ENCODE results near the gene ATP6V1B1. TPM values are rescaled to one million over a fixed set of nuclear protein-coding genes. Genes with fewer than 3 reads are reported as not detected.

Gene ATP6V1B1
- total RNA-seq, 4 donors from 2014 or later: 1.2 to 2.5 TPM; not detected in 2

- Histone ChIP-seq H3K9me3 (no peaks in the 10 kb centered on the region), H3K36me3 (no peaks in the 10 kb centered on the region), H3K27ac (no peak overlapping the region), H3K4me1 (no peaks in the 10 kb centered on the region), H3K4me3 (no peak overlapping the region), H3K27me3 (peaks cover 0 to 20% of the 10 kb centered on the region in 2 donors)
- 93 to 96% methylated on average over 9 of the region's 9 CpGs for WGBS, 2 donors
- TF ChIP-seq POLR2A (IDR thresholded peaks at IDR 0.05) (no peak), CTCF (IDR thresholded peaks at IDR 0.05) (no peak), EP300 (IDR thresholded peaks at IDR 0.05) (no peak)
- no peak for DNase-seq (ENCODE audit: low spot score in 2 of 2)
Measured at GRCh38 chr2:70959271-70959761, 23.6 kb downstream of the ATP6V1B1 start.

GRCh38 chr2:70959851-70960832 lies 24.4 kb downstream of the ATP6V1B1 start:
- Histone ChIP-seq H3K36me3 (no peaks in the 10 kb centered on the region), H3K4me1 (peaks cover 0 to 7% (median 2%) of the 10 kb centered on the region in 4 donors), H3K9me3 (no peaks in the 10 kb centered on the region), H3K27me3 (peaks cover 0 to 27% of the 10 kb centered on the region in 2 donors), H3K27ac (no peak overlapping the region), H3K4me3 (no peak overlapping the region)
- no peak for DNase-seq (ENCODE audit: low spot score in 2 of 2)
- TF ChIP-seq POLR2A (IDR thresholded peaks at IDR 0.05) (no peak), CTCF (IDR thresholded peaks at IDR 0.05) (no peak), EP300 (IDR thresholded peaks at IDR 0.05) (no peak)
- WGBS, 2 donors: 82 to 89% methylated on average over 15 to 17 of the region's 17 CpGs

DNA sequence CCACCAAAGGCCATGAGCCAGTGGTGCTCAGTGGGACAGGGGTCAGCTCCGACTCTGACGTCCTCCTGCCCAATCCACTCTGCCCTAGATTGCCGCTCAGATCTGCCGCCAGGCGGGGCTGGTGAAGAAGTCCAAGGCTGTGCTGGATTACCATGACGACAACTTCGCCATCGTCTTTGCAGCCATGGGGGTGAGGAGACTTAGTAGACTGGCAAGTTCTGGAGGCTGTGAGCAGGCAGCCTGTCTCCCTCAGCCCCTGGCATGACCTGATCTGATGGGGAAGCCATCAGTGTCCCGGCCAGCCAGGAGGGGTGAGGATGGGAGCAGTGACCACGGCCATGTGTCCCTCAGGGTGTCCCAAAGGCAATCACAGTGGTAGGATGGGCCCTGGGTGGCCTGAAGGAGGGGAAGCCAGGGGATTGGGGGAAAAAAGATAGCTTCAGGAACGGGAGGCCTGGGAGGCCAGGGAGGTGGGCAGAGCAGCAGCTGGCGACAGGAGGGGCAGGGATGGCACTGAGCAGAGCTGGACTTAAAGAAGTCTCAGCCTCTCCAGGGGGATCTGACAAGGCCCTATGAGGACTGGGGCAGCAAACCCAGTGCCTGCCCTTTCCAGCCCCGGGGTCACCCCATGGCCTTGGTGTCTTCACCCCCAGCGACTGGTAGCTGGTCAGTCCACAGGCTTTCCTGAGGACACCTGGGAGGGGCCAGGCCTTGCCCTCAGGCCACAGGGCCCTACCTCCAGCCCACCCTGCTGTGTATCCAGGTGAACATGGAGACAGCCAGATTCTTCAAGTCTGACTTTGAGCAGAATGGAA lies 25.3 kb downstream of the ATP6V1B1 start:
- Histone ChIP-seq H3K27ac (no peak overlapping the region), H3K4me3 (no peak overlapping the region), H3K4me1 (peaks cover 0 to 12% (median 3%) of the 10 kb centered on the region in 4 donors), H3K9me3 (no peaks in the 10 kb centered on the region), H3K36me3 (no peaks in the 10 kb centered on the region), H3K27me3 (peaks cover 0 to 27% of the 10 kb centered on the region in 2 donors)
- DNase-seq (ENCODE audit: low spot score in 2 of 2): no peak
- no peak for TF ChIP-seq POLR2A (IDR thresholded peaks at IDR 0.05)
- TF ChIP-seq EP300 (IDR thresholded peaks at IDR 0.05): no peak
- no peak for TF ChIP-seq CTCF (IDR thresholded peaks at IDR 0.05)
- WGBS, 2 donors: 73 to 74% methylated on average over 10 to 14 of the region's 14 CpGs

- Histone ChIP-seq H3K4me3 (no peak overlapping the region), H3K27ac (no peak overlapping the region)
- 86 to 88% methylated on average over 4 of the region's 4 CpGs for WGBS, 2 donors
Measured at GRCh38 chr2:70961648-70961994, 25.9 kb downstream of the ATP6V1B1 start.

More at GRCh38 chr2:70961648-70961994, 25.9 kb downstream of the ATP6V1B1 start:
- Histone ChIP-seq H3K9me3 (no peaks in the 10 kb centered on the region), H3K27me3 (peaks cover 0 to 27% of the 10 kb centered on the region in 2 donors), H3K4me1 (peaks cover 0 to 12% (median 3%) of the 10 kb centered on the region in 4 donors), H3K36me3 (no peaks in the 10 kb centered on the region)
- no peak for DNase-seq (ENCODE audit: low spot score in 2 of 2)
- TF ChIP-seq POLR2A (IDR thresholded peaks at IDR 0.05) (no peak), CTCF (IDR thresholded peaks at IDR 0.05) (no peak), EP300 (IDR thresholded peaks at IDR 0.05) (no peak)

All from tibial nerve (tissue), 4 donors.